ENCODE measurements around the gene SLC66A2.

The SLC66A2 gene

GRCh38 chr18:79917169-79917852 lies 34.1 kb downstream of the SLC66A2 start:
- DNase-seq = no peak

GRCh38 chr18:79916546-79917168 lies 34.8 kb downstream of the SLC66A2 start:
- no peak for DNase-seq

GRCh38 chr18:79916128-79916494 lies 35.3 kb downstream of the SLC66A2 start:
- no peak for DNase-seq

- DNase-seq = no peak
Observed at GRCh38 chr18:79915161-79916127, 36.0 kb downstream of the SLC66A2 start.

- no peak for DNase-seq
Observed at GRCh38 chr18:79914614-79915160, 36.8 kb downstream of the SLC66A2 start.

- DNase-seq = no peak
Observed at GRCh38 chr18:79912994-79913831, 38.2 kb downstream of the SLC66A2 start.

- no peak for DNase-seq
Observed at GRCh38 chr18:79912409-79912991, 39.0 kb downstream of the SLC66A2 start.

- DNase-seq = no peak
Observed at GRCh38 chr18:79911344-79912270, 39.8 kb downstream of the SLC66A2 start.

- DNase-seq = no peak
Observed at GRCh38 chr18:79910563-79911343, 40.7 kb downstream of the SLC66A2 start.

GRCh38 chr18:79906706-79907105 lies 44.7 kb downstream of the SLC66A2 start:
- no peak for DNase-seq

- no peak for DNase-seq
Observed at GRCh38 chr18:79905993-79906392, 45.5 kb downstream of the SLC66A2 start.

GRCh38 chr18:79905389-79905911 lies 46.0 kb downstream of the SLC66A2 start:
- no peak for DNase-seq

GRCh38 chr18:79904357-79905147 lies 46.9 kb downstream of the SLC66A2 start:
- DNase-seq = no peak

- no peak for DNase-seq
Observed at GRCh38 chr18:79903787-79904356, 47.6 kb downstream of the SLC66A2 start.

GRCh38 chr18:79903071-79903635 lies 48.3 kb downstream of the SLC66A2 start:
- no peak for DNase-seq

- no peak for DNase-seq
Observed at GRCh38 chr18:79902640-79903039, 48.8 kb downstream of the SLC66A2 start.

GRCh38 chr18:79902075-79902474 lies 49.4 kb downstream of the SLC66A2 start:
- no peak for DNase-seq

GRCh38 chr18:79901665-79902064 lies 49.8 kb downstream of the SLC66A2 start:
- no peak for DNase-seq
